ENCODE data around the gene C12orf76.

Gene C12orf76

GRCh38 chr12:110084314-110085015, 36.1 kb upstream of the C12orf76 start:
- DNase-seq (ENCODE audit: low read depth), result no peak
- TF ChIP-seq CTCF (conservative IDR thresholded peaks at IDR 0.05; ENCODE audit: control insufficient read depth, insufficient read depth, low read depth, low read length), result no peak
- H3K4me3 ChIP-seq (ENCODE audit: control insufficient read depth, low read depth, low read length), result no peak overlapping the region

GRCh38 chr12:110080410-110080809, 32.1 kb upstream of the C12orf76 start:
- TF ChIP-seq CTCF (conservative IDR thresholded peaks at IDR 0.05; ENCODE audit: control insufficient read depth, insufficient read depth, low read depth, low read length), result no peak
- no peak for DNase-seq (ENCODE audit: low read depth)
- H3K4me3 ChIP-seq (ENCODE audit: control insufficient read depth, low read depth, low read length), result no peak overlapping the region

GRCh38 chr12:110079477-110080400, 31.4 kb upstream of the C12orf76 start:
- DNase-seq (ENCODE audit: low read depth), result no peak
- H3K4me3 ChIP-seq (ENCODE audit: control insufficient read depth, low read depth, low read length), result no peak overlapping the region
- TF ChIP-seq CTCF (conservative IDR thresholded peaks at IDR 0.05; ENCODE audit: control insufficient read depth, insufficient read depth, low read depth, low read length), result no peak

GRCh38 chr12:110077800-110078199, 29.5 kb upstream of the C12orf76 start:
- DNase-seq (ENCODE audit: low read depth), result peak; percentile 8
- TF ChIP-seq CTCF (conservative IDR thresholded peaks at IDR 0.05; ENCODE audit: control insufficient read depth, insufficient read depth, low read depth, low read length), result no peak
- H3K4me3 ChIP-seq (ENCODE audit: control insufficient read depth, low read depth, low read length), result no peak overlapping the region

GRCh38 chr12:110075880-110076279, 27.6 kb upstream of the C12orf76 start:
- TF ChIP-seq CTCF (conservative IDR thresholded peaks at IDR 0.05; ENCODE audit: control insufficient read depth, insufficient read depth, low read depth, low read length), result no peak

GRCh38 chr12:110074089-110074488, 25.8 kb upstream of the C12orf76 start:
- DNase-seq (ENCODE audit: low read depth), result no peak
- H3K4me3 ChIP-seq (ENCODE audit: control insufficient read depth, low read depth, low read length), result no peak overlapping the region
- TF ChIP-seq CTCF (conservative IDR thresholded peaks at IDR 0.05; ENCODE audit: control insufficient read depth, insufficient read depth, low read depth, low read length), result no peak

More at GRCh38 chr12:110075880-110076279, 27.6 kb upstream of the C12orf76 start:
- no peak overlapping the region for H3K4me3 ChIP-seq (ENCODE audit: control insufficient read depth, low read depth, low read length)
- no peak for DNase-seq (ENCODE audit: low read depth)

Measured in fibroblast of mammary gland (primary cell).